PC-3 (cell line): ENCODE measurements around the gene CCNYL1.

Experiments
- EZH2 ChIP-seq: fragments of 300-600 bp; sonication (generic); IDR thresholded peaks from one replicate; pipeline ENCODE4 v1.6.1; 2017; ENCODE audit warnings: antibody characterized with exemption, mild to moderate bottlenecking, low read length; ENCODE audit not compliant: unreplicated experiment
- EZH2phosphoT487 ChIP-seq: fragments of 300-600 bp; sonication (generic); IDR thresholded peaks from 2 replicates; pipeline ENCODE4 v1.6.1; 2018; ENCODE audit warnings: mild to moderate bottlenecking, antibody characterized with exemption, low read length, borderline replicate concordance
- TF ChIP-seq, protein P1 (sequence below): fragments of 300-600 bp; sonication (generic); conservative IDR thresholded peaks from 2 replicates; pipeline ENCODE4 v1.5.1; 2017; ENCODE audit warnings: antibody characterized with exemption, low read depth, mild to moderate bottlenecking, low read length

- TF ChIP-seq, protein P1, sequence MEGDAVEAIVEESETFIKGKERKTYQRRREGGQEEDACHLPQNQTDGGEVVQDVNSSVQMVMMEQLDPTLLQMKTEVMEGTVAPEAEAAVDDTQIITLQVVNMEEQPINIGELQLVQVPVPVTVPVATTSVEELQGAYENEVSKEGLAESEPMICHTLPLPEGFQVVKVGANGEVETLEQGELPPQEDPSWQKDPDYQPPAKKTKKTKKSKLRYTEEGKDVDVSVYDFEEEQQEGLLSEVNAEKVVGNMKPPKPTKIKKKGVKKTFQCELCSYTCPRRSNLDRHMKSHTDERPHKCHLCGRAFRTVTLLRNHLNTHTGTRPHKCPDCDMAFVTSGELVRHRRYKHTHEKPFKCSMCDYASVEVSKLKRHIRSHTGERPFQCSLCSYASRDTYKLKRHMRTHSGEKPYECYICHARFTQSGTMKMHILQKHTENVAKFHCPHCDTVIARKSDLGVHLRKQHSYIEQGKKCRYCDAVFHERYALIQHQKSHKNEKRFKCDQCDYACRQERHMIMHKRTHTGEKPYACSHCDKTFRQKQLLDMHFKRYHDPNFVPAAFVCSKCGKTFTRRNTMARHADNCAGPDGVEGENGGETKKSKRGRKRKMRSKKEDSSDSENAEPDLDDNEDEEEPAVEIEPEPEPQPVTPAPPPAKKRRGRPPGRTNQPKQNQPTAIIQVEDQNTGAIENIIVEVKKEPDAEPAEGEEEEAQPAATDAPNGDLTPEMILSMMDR: no peak
- TF ChIP-seq EZH2 (no peak), EZH2phosphoT487 (no peak)
These were observed 76.4 kb downstream of the CCNYL1 start for GRCh38 chr2:207787800-207788199.
